Activated naive CD8-positive, alpha-beta T cell (primary cell): ENCODE results near the gene NF2.
A peak's percentile ranks its signal among the peaks of the same experiment; 100 is the strongest.

Experiments
- H3K27ac Mint-ChIP-seq: one replicate; pipeline ENCODE4 v1.8.0; 2021; ENCODE audit warnings: mixed read lengths
- H3K27me3 Mint-ChIP-seq: one replicate; pipeline ENCODE4 v1.8.0; 2021; ENCODE audit warnings: mixed read lengths
- H3K36me3 Mint-ChIP-seq: one replicate; pipeline ENCODE4 v1.8.0; 2021; ENCODE audit warnings: mixed read lengths
- H3K4me1 Mint-ChIP-seq: one replicate; pipeline ENCODE4 v1.8.0; 2021; ENCODE audit warnings: low read depth, mixed read lengths
- H3K4me3 Mint-ChIP-seq: one replicate; pipeline ENCODE4 v1.8.0; 2021; ENCODE audit warnings: mild to moderate bottlenecking, mixed read lengths
- H3K9me3 Mint-ChIP-seq: one replicate; pipeline ENCODE4 v1.8.0; 2021; ENCODE audit warnings: low read depth, mixed read lengths

NF2 gene

DNA sequence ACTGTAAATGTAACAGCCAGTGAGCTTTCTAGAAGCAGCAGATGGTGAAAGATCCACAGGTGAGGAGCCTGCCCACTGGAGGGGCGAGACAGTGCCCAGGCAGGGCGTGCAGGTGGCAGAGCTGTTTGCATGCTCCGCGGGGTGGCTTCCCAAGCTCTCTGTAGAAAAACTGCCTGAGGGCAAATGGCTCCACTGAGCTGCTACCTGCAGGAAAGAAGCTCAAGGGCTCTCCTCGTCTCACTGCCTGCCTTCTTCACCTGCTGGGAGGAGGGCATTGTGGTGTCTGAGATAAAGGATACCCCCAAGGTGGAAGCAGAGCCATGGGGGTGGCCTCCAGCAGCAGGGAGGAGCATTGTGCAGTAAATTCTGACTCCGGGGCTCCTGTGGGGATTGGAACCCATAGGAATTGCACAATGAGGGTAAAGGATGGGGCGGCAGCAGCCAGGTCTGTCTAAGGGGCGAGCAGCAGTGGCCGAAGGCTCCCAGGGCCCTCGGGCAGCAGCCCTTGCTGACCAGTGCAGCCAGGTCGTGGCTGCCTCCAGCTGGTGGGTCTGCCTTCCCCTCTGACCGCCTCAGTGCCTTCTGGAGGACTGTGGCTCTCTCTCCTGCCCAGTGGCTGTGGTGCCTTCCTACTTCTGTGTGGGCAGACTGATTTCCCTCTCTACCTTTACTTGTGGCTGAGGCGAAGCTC, 88.3 kb downstream of the NF2 start:
- Mint-ChIP-seq H3K27me3 (no peaks in the 10 kb centered on the region), H3K27ac (no peak overlapping the region), H3K36me3 (peaks cover 2% of the 10 kb centered on the region), H3K4me3 (no peak overlapping the region), H3K4me1 (peaks cover 10% of the 10 kb centered on the region), H3K9me3 (no peaks in the 10 kb centered on the region)

DNA sequence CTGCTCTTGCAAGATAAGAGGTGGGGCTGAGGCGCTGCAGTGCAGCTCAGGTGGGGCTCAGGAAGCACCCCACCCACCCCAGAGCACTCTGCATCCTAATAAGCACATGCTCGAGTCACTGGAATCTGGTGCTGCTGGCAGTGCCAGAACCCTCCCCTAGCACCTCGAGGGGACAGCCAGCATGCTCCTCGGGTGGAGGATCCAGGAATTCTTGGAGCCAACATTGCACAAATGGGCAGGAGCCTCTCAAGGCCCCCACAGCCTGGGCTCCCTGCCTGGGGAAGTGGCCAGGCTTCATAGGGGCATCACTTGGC, 88.9 kb downstream of the NF2 start:
- Mint-ChIP-seq H3K27me3 (no peaks in the 10 kb centered on the region), H3K27ac (no peak overlapping the region), H3K36me3 (peaks cover 2% of the 10 kb centered on the region), H3K4me3 (no peak overlapping the region), H3K4me1 (peaks cover 10% of the 10 kb centered on the region), H3K9me3 (no peaks in the 10 kb centered on the region)

DNA sequence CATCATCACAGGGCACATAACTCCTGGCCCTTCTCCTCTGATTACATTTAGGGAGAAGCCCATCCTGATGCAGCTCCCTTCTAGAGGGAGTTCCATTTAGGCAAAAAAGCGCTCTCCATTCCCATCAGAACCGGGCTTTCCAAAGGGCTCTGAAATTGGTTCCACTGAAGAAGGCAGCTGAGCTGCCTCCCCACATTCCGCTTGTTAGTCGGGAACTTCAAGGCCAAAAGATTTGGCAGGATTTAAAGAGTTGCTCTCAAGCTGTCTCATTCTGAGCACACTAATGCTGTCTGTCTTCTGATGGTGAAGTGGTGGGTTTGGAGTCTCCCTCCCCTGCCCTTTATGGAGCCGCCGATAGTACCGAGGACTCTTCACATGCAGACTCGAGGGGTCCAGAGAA, 89.7 kb downstream of the NF2 start:
- H3K9me3 Mint-ChIP-seq = no peaks in the 10 kb centered on the region
- peaks cover 2% of the 10 kb centered on the region for H3K36me3 Mint-ChIP-seq
- H3K27me3 Mint-ChIP-seq = no peaks in the 10 kb centered on the region
- H3K4me3 Mint-ChIP-seq = peak overlapping the region; percentile 10
- peaks cover 10% of the 10 kb centered on the region for H3K4me1 Mint-ChIP-seq
- no peak overlapping the region for H3K27ac Mint-ChIP-seq

DNA sequence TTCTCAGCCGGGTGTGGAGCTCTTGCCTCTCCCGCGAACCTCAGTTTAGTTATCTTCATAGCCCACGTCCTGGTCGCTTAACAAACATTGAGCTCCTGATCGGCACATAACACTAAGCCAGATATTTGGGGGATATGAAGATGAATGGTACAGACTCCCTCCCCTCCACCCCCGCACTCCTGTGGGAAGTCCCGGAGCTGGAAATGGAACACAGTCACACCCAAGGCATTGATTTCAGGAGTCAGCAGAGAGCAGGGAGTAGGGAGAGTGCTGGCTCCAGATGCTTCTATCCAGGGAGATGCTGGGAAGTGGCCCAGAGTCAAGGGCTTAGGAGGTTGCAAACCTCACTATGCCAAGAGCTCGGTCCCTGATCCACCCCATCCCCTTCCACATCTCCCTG, 90.2 kb downstream of the NF2 start:
- no peaks in the 10 kb centered on the region for H3K27me3 Mint-ChIP-seq
- H3K4me3 Mint-ChIP-seq = no peak overlapping the region
- peaks cover 2% of the 10 kb centered on the region for H3K36me3 Mint-ChIP-seq
- H3K9me3 Mint-ChIP-seq = no peaks in the 10 kb centered on the region
- no peak overlapping the region for H3K27ac Mint-ChIP-seq
- H3K4me1 Mint-ChIP-seq = peaks cover 10% of the 10 kb centered on the region

DNA sequence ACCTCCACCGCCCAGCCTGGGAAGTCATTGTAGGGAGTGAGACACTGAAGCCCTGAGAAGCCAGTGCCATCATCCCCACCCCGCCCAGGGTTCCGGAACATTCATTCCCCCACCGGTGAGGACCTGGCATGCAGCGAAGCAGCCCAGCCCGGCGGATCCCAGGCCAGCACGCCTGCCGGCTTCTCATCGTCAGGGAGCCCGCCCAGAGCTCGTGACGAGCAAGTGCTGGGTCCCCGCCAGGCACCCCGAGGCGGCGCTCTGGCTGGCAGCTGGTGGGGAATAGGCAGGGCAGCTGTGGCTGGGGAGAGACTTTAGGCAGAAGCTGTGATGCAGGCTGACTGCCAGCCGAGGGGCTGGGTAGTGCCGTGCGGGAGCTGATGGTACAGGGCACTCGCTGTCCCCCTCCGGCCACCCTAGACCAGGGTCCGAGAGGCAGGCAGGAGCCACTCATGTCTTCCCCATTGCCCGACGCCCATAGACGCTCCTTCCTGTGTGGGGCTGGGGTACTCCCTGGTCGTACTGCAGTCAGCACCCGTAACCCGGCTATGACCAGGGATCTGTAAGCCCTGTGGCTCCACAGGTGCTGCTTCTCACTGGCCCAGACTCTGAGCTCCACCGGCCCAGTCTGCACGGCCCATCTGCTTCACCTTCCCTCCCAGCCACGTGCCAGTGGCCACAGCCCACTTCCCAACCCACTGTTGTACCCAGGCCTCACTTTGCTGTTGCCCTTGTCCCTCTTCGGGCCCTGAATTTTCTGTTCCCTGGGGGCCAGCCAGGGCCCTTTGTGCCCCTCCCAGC, 91.9 kb downstream of the NF2 start:
- no peaks in the 10 kb centered on the region for H3K9me3 Mint-ChIP-seq
- no peak overlapping the region for H3K27ac Mint-ChIP-seq
- peaks cover 7% of the 10 kb centered on the region for H3K4me1 Mint-ChIP-seq
- no peaks in the 10 kb centered on the region for H3K27me3 Mint-ChIP-seq
- H3K36me3 Mint-ChIP-seq = peaks cover 2% of the 10 kb centered on the region
- no peak overlapping the region for H3K4me3 Mint-ChIP-seq

DNA sequence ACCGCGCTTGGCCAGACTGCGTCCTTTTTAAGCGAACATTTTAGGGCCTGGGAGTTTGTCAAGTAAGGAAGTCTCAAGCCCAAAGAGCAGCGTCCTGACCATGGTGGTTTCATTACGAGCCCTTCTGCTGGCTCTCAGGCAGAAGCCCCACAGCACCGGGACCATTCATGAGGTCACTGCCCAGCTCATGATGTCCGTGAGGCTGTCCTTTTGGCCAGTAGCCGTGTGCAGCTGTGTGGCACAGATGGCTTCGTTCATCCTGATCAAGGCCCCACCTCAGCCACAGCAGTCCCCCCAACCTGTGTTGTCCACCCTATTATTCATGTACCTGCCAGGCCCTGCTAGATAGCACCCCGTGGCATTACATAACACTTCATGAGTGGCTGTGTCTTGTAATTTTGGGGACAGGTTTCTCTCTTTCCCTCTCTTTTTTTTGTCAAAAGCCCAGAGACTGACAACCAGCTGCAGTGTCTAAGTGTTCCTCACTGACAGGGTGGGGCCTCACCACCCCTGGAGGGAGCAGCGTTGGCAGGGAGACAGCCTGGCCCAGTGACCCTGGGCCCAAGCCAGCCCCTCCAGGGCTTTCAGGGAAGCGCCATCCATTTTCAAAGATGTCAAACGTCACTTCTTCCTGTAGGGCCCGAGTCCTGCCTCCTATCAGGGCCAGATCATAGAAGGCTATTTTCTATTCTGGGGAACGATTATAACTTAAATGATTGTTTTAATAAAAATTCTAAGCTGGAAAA, 94.6 kb downstream of the NF2 start:
- no peak overlapping the region for H3K4me3 Mint-ChIP-seq
- H3K27ac Mint-ChIP-seq = peak overlapping the region; percentile 28
- H3K4me1 Mint-ChIP-seq = peaks cover 10% of the 10 kb centered on the region
- no peaks in the 10 kb centered on the region for H3K27me3 Mint-ChIP-seq
- no peaks in the 10 kb centered on the region for H3K9me3 Mint-ChIP-seq
- H3K36me3 Mint-ChIP-seq = no peaks in the 10 kb centered on the region

DNA sequence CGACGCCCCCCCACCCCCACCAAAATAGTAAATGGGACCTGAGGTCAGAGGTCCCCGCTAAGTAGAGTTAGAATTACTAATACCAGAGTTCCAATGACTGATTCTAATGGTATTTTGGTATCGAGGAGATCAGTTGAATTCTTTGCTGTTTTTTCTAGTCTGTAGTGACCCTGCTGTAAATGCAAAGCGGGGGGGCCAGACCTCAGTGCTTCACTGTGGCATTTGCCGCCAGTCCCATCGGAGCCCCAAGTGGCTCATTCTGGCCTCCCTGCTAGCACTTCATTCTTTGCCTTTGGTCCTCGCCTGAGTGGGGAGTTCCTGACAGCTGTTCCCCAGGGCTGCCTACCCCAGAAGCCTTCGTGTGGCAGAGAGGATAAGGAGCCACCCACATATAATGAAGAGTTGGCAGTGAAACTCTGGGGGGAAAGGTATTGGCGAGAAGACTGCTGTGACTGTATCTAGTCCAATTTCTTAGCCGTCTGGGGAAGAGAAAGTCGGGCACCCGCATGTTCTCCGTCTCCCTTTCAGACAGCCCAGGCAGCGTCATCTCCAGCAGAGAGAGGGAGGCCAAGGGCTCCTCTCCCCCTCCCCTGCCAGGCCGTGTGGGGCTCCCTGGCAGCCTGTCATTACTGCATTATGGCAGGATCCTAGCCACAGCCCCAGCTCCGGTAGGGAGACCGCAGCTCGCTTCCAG, 96.9 kb downstream of the NF2 start:
- Mint-ChIP-seq H3K27me3 (no peaks in the 10 kb centered on the region), H3K4me3 (no peak overlapping the region), H3K4me1 (peaks cover 13% of the 10 kb centered on the region), H3K9me3 (no peaks in the 10 kb centered on the region), H3K27ac (no peak overlapping the region), H3K36me3 (no peaks in the 10 kb centered on the region)

DNA sequence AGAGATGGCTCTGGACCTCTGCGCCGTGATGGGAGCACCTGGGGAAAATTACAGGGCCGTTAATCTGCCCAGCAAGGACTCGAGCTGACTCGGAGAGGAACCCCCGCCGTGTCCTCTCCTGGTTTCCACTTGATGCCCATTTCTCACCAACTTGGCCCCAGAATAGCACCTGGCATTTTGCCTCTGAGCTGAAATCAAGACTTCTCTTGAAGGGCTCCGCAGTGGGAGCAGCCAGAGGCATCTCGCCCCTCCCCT, 97.4 kb downstream of the NF2 start:
- Mint-ChIP-seq H3K9me3 (no peaks in the 10 kb centered on the region), H3K4me1 (peaks cover 13% of the 10 kb centered on the region), H3K27me3 (no peaks in the 10 kb centered on the region), H3K27ac (no peak overlapping the region), H3K36me3 (no peaks in the 10 kb centered on the region), H3K4me3 (no peak overlapping the region)

DNA sequence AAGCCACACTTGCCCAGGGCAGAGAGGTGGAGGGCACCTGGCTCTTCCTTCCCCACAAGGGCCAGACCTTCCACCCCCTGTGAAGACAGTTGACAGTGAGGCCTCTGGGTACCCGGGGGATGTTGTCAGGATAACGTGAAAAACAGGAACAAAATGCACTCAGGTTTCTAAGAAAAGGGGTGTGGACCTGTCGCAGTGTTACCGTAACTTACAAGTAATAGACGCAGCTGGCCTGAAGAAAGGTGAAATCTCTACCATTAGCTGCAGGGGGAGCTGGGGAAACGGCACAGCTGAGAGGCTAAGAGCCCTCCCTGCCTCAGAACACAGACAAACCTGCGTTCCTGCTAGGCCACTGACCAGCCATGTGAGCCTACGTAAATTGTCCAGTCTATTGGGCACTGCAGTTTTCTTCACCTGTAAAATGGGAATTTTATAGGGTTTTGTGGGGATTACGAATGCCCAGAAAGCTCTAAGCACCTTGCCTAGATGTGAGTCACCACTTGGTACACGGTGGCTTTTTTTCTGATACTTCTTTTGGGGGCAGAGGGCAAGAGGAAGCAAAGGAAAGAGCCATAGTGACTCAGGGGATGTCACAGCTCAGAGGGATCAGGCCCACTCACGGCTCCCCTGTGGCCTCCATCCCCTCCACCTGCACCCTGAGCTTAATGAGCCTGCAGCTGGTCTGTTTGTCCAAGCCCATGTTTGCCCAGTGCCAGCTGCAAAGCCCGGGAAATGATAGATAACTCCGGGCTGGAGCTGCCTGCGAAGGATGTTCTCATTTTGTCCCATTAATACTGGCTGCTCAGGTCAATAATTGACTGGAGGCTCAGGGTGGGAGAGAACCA, 97.9 kb downstream of the NF2 start:
- Mint-ChIP-seq H3K27ac (no peak overlapping the region), H3K4me3 (no peak overlapping the region), H3K27me3 (no peaks in the 10 kb centered on the region), H3K4me1 (peaks cover 13% of the 10 kb centered on the region), H3K9me3 (no peaks in the 10 kb centered on the region), H3K36me3 (no peaks in the 10 kb centered on the region)

DNA sequence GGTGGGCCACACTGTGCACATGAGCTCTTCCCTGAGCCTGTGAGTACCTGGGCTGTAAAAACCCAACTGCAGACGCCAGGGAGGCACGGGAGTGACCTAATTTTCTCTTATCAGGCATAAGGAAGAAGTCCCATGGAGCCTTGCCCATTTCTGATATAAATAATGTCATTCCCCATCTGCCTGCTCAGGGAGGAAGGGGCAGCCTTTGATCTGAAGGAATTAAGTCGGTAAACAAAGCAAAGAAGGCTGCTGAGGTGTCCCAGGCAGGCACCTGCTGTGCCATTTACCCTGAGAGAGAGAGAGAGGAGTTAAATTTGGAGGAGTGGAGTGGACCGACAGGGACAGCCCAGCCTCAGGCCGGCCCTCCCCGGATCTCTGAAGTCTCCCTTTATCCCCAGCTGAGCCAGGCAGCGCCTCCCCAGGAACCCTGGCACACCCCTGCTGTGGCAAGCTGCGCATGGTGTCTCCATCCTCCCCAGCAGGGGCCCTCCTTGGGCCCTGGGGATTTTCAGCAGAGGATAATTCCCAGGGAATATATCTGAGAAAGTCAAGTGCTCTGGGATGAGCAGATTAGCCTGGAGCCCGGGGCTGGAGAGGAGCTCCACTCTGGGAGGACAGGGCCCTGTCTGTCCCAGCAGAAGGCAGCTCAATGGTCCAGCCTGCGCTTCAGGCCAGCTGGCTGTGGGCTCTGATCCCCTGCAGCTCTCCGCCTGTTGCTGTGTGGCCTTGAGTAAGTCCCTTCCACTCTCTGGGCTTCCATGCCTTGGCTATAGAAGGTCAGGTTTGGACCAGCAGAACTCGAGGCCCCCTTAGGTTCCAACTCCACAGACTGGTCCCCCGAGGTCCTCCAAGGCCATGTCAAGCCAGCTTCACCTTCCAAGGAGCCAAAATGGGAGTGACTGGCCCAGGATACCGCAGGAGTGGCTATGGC, 98.8 kb downstream of the NF2 start:
- H3K27ac Mint-ChIP-seq = no peak overlapping the region

DNA sequence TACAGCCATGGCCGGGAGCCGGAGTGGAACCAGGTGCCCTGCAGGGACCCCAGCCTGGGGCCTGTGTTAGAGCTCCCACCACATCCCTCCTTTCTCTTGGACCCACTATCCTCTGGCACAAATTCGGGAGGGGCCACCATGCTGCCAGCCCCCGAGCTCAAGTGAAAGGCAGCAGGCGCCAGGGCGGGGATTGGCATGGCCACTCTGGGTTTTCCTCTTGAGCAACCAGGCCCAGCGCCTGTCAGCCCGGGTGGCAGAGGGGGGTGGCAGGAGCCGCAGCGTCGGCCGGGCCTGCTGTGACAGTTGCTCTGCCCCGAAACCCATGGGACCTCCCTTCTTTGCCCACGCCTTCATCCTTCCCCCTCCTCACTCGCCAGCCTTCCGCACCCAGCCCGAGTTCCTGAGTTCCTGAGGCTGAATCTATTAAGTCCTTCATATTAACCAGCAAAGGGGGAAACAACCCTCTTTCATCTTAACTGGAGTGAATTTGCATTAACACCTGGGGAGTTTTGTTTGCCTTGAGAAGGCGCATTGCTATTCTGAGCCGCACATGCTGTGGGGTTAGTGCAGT, 99.6 kb downstream of the NF2 start:
- no peaks in the 10 kb centered on the region for H3K27me3 Mint-ChIP-seq

More for the DNA sequence above, 98.8 kb downstream of the NF2 start:
- Mint-ChIP-seq H3K36me3 (no peaks in the 10 kb centered on the region), H3K27me3 (no peaks in the 10 kb centered on the region), H3K4me3 (no peak overlapping the region), H3K4me1 (peaks cover 13% of the 10 kb centered on the region), H3K9me3 (no peaks in the 10 kb centered on the region)

DNA sequence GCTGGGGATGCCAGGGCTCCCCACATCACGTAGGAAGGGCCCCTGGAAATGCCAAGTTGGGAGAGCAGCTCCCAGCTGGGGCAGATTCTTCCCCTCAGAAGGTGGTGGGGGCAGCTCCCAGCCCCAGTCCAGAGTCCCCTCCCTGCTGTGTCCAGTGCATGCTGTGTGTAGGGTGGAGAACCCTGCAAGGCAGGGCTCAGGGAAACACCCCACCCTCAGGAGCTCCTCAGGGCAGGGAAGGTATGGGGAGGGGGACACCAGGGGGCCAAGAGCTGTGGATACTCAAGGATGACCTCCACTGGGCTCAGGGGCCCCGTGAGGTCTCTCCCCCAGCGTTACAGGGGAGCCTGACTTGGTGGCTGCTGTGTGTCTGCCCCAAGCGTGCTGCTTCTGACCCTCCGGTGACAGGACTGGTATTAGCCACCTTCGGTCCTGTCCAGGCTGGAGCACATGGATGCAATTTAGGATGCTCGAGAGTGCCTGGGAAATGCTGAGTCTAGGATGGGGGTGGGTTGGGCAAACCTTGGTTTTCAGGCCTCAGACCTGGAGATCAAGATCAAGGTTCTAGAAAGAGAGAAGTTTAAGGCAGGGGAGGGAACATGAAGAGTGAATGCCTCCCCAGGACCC, 100.2 kb downstream of the NF2 start:
- Mint-ChIP-seq H3K36me3 (no peaks in the 10 kb centered on the region), H3K27ac (no peak overlapping the region), H3K9me3 (no peaks in the 10 kb centered on the region), H3K27me3 (no peaks in the 10 kb centered on the region), H3K4me3 (no peak overlapping the region), H3K4me1 (peaks cover 13% of the 10 kb centered on the region)

More for the DNA sequence above, 99.6 kb downstream of the NF2 start:
- H3K27ac Mint-ChIP-seq = no peak overlapping the region
- H3K4me3 Mint-ChIP-seq = no peak overlapping the region
- peaks cover 13% of the 10 kb centered on the region for H3K4me1 Mint-ChIP-seq
- no peaks in the 10 kb centered on the region for H3K36me3 Mint-ChIP-seq
- no peaks in the 10 kb centered on the region for H3K9me3 Mint-ChIP-seq
